ENCODE results near the gene LRCOL1. TPM values are rescaled to one million over a fixed set of nuclear protein-coding genes. Genes with fewer than 3 reads are reported as not detected.

Gene LRCOL1
- total and polyA plus RNA-seq, 2 of the 13 experiments (the other 11 are each of a cell fraction or from before 2014, with no cell fraction given): not detected

DNA sequence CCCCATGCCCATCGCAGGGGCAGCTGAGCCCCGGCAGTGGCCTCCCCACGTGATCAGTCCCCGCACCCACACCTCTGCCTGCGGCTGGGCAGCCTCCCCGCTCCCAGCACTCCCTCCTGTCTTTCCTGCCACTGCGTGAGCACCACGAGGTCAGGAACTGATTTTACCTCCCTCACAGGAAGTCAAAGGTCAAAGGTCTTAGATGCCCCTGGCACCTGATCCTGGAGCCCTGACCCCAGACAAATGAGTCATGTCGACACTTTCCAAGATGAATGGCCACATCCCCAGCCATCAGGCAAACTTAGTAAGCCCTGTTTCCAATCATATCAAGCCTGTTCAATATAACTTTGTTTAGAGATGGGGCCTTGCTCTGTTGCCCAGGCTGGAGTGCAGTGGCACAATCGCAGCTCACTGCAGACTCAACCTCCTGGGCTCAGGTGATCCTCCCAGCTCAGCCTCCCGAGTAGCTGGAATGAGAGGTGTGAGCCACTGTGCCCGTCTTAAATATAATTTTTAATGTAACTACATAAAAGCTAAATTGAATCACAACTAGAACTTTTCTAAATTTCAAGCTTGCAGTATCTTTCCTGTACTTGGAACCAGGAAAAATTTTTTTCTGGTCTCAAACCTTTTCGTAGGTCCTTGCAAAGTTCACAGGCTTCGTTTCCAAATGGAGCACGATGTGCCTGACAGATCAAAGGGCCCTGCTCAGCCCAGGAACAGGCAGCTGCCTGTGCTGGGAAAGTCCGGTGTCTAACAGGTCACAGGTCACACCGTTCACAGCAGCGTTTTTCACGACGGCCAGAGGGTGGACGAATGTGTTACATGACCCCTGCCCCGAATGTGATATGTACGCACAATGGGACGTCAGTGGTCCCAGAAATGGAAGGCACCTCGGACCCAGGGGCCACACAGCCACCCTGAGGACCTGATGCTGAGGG lies 1.9 kb downstream of the LRCOL1 start (continued):
- TF ChIP-seq, protein P1, sequence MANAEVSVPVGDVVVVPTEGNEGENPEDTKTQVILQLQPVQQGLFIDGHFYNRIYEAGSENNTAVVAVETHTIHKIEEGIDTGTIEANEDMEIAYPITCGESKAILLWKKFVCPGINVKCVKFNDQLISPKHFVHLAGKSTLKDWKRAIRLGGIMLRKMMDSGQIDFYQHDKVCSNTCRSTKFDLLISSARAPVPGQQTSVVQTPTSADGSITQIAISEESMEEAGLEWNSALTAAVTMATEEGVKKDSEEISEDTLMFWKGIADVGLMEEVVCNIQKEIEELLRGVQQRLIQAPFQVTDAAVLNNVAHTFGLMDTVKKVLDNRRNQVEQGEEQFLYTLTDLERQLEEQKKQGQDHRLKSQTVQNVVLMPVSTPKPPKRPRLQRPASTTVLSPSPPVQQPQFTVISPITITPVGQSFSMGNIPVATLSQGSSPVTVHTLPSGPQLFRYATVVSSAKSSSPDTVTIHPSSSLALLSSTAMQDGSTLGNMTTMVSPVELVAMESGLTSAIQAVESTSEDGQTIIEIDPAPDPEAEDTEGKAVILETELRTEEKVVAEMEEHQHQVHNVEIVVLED (CRISPR knock-in tag; IDR thresholded peaks at IDR 0.05; ENCODE audit: borderline replicate concordance): no peak
- peak; percentile 65; the same call in 1 of the 2 replicates for TF ChIP-seq KDM6A (CRISPR knock-in tag; IDR thresholded peaks at IDR 0.05; ENCODE audit: low read depth)
- TF ChIP-seq SMARCE1 (IDR thresholded peaks at IDR 0.05; ENCODE audit: borderline replicate concordance): no peak
- peak; percentile 88 for TF ChIP-seq ZFP37 (CRISPR knock-in tag; IDR thresholded peaks at IDR 0.05; ENCODE audit: borderline replicate concordance)
- TF ChIP-seq, protein P2, sequence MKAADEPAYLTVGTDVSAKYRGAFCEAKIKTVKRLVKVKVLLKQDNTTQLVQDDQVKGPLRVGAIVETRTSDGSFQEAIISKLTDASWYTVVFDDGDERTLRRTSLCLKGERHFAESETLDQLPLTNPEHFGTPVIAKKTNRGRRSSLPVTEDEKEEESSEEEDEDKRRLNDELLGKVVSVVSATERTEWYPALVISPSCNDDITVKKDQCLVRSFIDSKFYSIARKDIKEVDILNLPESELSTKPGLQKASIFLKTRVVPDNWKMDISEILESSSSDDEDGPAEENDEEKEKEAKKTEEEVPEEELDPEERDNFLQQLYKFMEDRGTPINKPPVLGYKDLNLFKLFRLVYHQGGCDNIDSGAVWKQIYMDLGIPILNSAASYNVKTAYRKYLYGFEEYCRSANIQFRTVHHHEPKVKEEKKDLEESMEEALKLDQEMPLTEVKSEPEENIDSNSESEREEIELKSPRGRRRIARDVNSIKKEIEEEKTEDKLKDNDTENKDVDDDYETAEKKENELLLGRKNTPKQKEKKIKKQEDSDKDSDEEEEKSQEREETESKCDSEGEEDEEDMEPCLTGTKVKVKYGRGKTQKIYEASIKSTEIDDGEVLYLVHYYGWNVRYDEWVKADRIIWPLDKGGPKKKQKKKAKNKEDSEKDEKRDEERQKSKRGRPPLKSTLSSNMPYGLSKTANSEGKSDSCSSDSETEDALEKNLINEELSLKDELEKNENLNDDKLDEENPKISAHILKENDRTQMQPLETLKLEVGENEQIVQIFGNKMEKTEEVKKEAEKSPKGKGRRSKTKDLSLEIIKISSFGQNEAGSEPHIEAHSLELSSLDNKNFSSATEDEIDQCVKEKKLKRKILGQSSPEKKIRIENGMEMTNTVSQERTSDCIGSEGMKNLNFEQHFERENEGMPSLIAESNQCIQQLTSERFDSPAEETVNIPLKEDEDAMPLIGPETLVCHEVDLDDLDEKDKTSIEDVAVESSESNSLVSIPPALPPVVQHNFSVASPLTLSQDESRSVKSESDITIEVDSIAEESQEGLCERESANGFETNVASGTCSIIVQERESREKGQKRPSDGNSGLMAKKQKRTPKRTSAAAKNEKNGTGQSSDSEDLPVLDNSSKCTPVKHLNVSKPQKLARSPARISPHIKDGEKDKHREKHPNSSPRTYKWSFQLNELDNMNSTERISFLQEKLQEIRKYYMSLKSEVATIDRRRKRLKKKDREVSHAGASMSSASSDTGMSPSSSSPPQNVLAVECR (CRISPR knock-in tag; IDR thresholded peaks at IDR 0.05; ENCODE audit: borderline replicate concordance): peak; percentile 2; the same call in 1 of the 2 replicates
- TF ChIP-seq ZNF761 (CRISPR knock-in tag; conservative IDR thresholded peaks at IDR 0.05): no peak
- peak; percentile 78 for TF ChIP-seq HDAC1 (CRISPR knock-in tag; IDR thresholded peaks at IDR 0.05)
- TF ChIP-seq STAT5B (CRISPR knock-in tag; IDR thresholded peaks at IDR 0.05): no peak
- no peak for TF ChIP-seq ZC3H13 (CRISPR knock-in tag; IDR thresholded peaks at IDR 0.05)
- TF ChIP-seq NKX3-1 (CRISPR knock-in tag; IDR thresholded peaks at IDR 0.05): 0 out of 2 replicates have a peak, but pooled peaks have one; percentile 11
- no peak for TF ChIP-seq NBN (conservative IDR thresholded peaks at IDR 0.05)
- TF ChIP-seq CHD4 (IDR thresholded peaks at IDR 0.05; ENCODE audit: borderline replicate concordance, low read length): no peak
- peak; percentile 53; the same call in 1 of the 2 replicates for TF ChIP-seq KDM5B (CRISPR knock-in tag; IDR thresholded peaks at IDR 0.05; ENCODE audit: borderline replicate concordance)
- TF ChIP-seq DMAP1 (CRISPR knock-in tag; IDR thresholded peaks at IDR 0.05): no peak
- peak; percentile 69 for TF ChIP-seq HOXA3 (CRISPR knock-in tag; IDR thresholded peaks at IDR 0.05)
- peak; percentile 81 for TF ChIP-seq MED1 (CRISPR knock-in tag; IDR thresholded peaks at IDR 0.05)
- no peak for TF ChIP-seq TCF12 (IDR thresholded peaks at IDR 0.05)
- TF ChIP-seq TCF12 (CRISPR knock-in tag; IDR thresholded peaks at IDR 0.05): no peak
- TF ChIP-seq, protein P3, sequence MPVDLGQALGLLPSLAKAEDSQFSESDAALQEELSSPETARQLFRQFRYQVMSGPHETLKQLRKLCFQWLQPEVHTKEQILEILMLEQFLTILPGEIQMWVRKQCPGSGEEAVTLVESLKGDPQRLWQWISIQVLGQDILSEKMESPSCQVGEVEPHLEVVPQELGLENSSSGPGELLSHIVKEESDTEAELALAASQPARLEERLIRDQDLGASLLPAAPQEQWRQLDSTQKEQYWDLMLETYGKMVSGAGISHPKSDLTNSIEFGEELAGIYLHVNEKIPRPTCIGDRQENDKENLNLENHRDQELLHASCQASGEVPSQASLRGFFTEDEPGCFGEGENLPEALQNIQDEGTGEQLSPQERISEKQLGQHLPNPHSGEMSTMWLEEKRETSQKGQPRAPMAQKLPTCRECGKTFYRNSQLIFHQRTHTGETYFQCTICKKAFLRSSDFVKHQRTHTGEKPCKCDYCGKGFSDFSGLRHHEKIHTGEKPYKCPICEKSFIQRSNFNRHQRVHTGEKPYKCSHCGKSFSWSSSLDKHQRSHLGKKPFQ (CRISPR knock-in tag; IDR thresholded peaks at IDR 0.05; ENCODE audit: insufficient replicate concordance): no peak
- TF ChIP-seq, protein P4, sequence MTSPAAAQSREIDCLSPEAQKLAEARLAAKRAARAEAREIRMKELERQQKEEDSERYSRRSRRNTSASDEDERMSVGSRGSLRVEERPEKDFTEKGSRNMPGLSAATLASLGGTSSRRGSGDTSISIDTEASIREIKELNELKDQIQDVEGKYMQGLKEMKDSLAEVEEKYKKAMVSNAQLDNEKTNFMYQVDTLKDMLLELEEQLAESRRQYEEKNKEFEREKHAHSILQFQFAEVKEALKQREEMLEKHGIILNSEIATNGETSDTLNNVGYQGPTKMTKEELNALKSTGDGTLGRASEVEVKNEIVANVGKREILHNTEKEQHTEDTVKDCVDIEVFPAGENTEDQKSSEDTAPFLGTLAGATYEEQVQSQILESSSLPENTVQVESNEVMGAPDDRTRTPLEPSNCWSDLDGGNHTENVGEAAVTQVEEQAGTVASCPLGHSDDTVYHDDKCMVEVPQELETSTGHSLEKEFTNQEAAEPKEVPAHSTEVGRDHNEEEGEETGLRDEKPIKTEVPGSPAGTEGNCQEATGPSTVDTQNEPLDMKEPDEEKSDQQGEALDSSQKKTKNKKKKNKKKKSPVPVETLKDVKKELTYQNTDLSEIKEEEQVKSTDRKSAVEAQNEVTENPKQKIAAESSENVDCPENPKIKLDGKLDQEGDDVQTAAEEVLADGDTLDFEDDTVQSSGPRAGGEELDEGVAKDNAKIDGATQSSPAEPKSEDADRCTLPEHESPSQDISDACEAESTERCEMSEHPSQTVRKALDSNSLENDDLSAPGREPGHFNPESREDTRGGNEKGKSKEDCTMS (CRISPR knock-in tag; conservative IDR thresholded peaks at IDR 0.05): no peak

Measured in HepG2 (cell line).